HCT116 (cell line): ENCODE data around the gene F11. TPM values are rescaled to one million over a fixed set of nuclear protein-coding genes. Genes with fewer than 3 reads are reported as not detected.

Experiments used
- ATAC-seq: fragments of 200-7000 bp; cut with Tn5 transposase; 2 replicates; pipeline ENCODE4 v1.9.1; 2020; ENCODE audit warnings: mild to moderate bottlenecking, moderate library complexity
- BruUV-seq: library from RNA; stranded (reverse); fragments of 400-500 nt; replicated peaks from 2 replicates; lab custom pipeline; 2021; lab: Mats Ljungman, UMichigan
- CTCF ChIA-PET: fragments of 300-600 bp; sonication (Branson Sonifier 250); formaldehyde crosslinking; loops from one replicate; lab custom pipeline; 2021; ENCODE audit warnings: antibody characterized with exemption; lab: Charles Lee
- POLR2A ChIA-PET: fragments of 300-600, 350-600 bp; sonication (Branson Sonifier 250); formaldehyde crosslinking; loops from one replicate; lab custom pipeline; 2021; ENCODE audit warnings: antibody characterized with exemption; lab: Charles Lee
- RAD21 ChIA-PET, 2 experiments: fragments of 300-600 bp; sonication (Branson Sonifier 250); formaldehyde crosslinking; loops; one replicate each; lab custom pipeline; 2023; ENCODE audit warnings: low total read pairs in 2 of 2; ENCODE audit not compliant: uncharacterized antibody in 2 of 2, unreplicated experiment in 2 of 2, low non-redundant PET in 1 of 2; lab: Charles Lee
- DNase-seq: peaks from one replicate; pipeline ENCODE4 v3.0.0-alpha.2; 2010; ENCODE audit warnings: low read depth, low spot score
- H2AFZ ChIP-seq: fragments of 200-600 bp; shearing (Covaris generic), sonication (generic); 2 replicates; pipeline ENCODE4 v1.6.1; 2017; ENCODE audit warnings: low read depth, mixed run types, mixed read lengths, antibody characterized with exemption, low read length; ENCODE audit not compliant: poor library complexity, severe bottlenecking
- H3K27ac ChIP-seq: 2 replicates; pipeline ENCODE4 v1.5.1; 2012; ENCODE audit warnings: low read depth, low read length
- H3K27me3 ChIP-seq: fragments of 200-600 bp; sonication (generic); 2 replicates; pipeline ENCODE4 v1.6.1; 2016; ENCODE audit warnings: mixed run types, low read length, mixed read lengths; ENCODE audit not compliant: insufficient read depth
- H3K36me3 ChIP-seq, 2 experiments: fragments of 200-500 bp in 1 of 2; fragments of 200-600 bp in 1 of 2; sonication (Bioruptor generic) in 1 of 2; sonication (generic) in 1 of 2; 2 replicates each; pipeline versions ENCODE4 v1.5.1 to v1.6.1; 2014 to 2016; ENCODE audit warnings: low read length in 2 of 2, inconsistent platforms in 1 of 2, mixed read lengths in 1 of 2, mixed run types in 1 of 2; ENCODE audit not compliant: insufficient read depth in 2 of 2, control insufficient read depth in 1 of 2
- H3K4me1 ChIP-seq, 2 experiments: fragments of 200-600 bp in 1 of 2; sonication (generic) in 1 of 2; 2 replicates each; pipeline versions ENCODE4 v1.5.1 to v1.6.1; 2012 to 2017; ENCODE audit warnings: low read length in 2 of 2, inconsistent platforms in 1 of 2, mild to moderate bottlenecking in 1 of 2, mixed read lengths in 1 of 2, mixed run types in 1 of 2, moderate library complexity in 1 of 2; ENCODE audit not compliant: insufficient read depth in 2 of 2, control insufficient read depth in 1 of 2
- H3K4me2 ChIP-seq: fragments of 200-600 bp; sonication (generic); 2 replicates; pipeline ENCODE4 v1.6.1; 2017; ENCODE audit warnings: mixed run types, low read length, mixed read lengths
- H3K4me3 ChIP-seq, 2 experiments: fragments of 200-600 bp in 1 of 2; sonication (generic) in 1 of 2; replicated peaks in 1 of 2; 2 replicates each; pipeline ENCODE4 v1.5.1; 2011 to 2016; ENCODE audit warnings: low read length in 2 of 2, control low read depth in 1 of 2, low read depth in 1 of 2, mild to moderate bottlenecking in 1 of 2, mixed read lengths in 1 of 2, mixed run types in 1 of 2
- H3K79me2 ChIP-seq: fragments of 200-600 bp; sonication (generic); 2 replicates; pipeline ENCODE4 v1.6.1; 2017; ENCODE audit warnings: mild to moderate bottlenecking, mixed run types, low read length, moderate library complexity, mixed read lengths; ENCODE audit not compliant: insufficient read depth
- H3K9ac ChIP-seq: fragments of 200-600 bp; sonication (generic); 2 replicates; pipeline ENCODE4 v1.6.1; 2016; ENCODE audit warnings: low read length, mixed read lengths
- H3K9me2 ChIP-seq: fragments of 200-600 bp; sonication (generic), shearing (Covaris generic); 2 replicates; pipeline ENCODE4 v1.6.1; 2017; ENCODE audit warnings: mixed run types, mild to moderate bottlenecking, moderate library complexity; ENCODE audit not compliant: insufficient read depth
- H3K9me3 ChIP-seq, 2 experiments: fragments of 200-500 bp in 1 of 2; fragments of 200-600 bp in 1 of 2; sonication (Bioruptor generic) in 1 of 2; sonication (generic) in 1 of 2; 2 replicates each; pipeline ENCODE4 v1.6.1; 2014 to 2017; ENCODE audit warnings: low read length in 2 of 2, mixed read lengths in 2 of 2, inconsistent platforms in 1 of 2, low read depth in 1 of 2, mild to moderate bottlenecking in 1 of 2, mixed run types in 1 of 2, moderate library complexity in 1 of 2; ENCODE audit not compliant: control insufficient read depth in 1 of 2, insufficient read depth in 1 of 2
- H4K20me1 ChIP-seq: fragments of 200-600 bp; sonication (generic), shearing (Covaris generic); 2 replicates; pipeline ENCODE4 v1.6.1; 2017; ENCODE audit warnings: mixed run types, mild to moderate bottlenecking, moderate library complexity; ENCODE audit not compliant: insufficient read depth
- CBX3 ChIP-seq: IDR thresholded peaks from 2 replicates; pipeline ENCODE4 v1.6.1; 2012; ENCODE audit warnings: low read depth
- CEBPB ChIP-seq: IDR thresholded peaks from 2 replicates; pipeline ENCODE4 v1.6.1; 2012; ENCODE audit warnings: low read depth
- CTCF ChIP-seq, 3 experiments: fragments of 200-600 bp in 1 of 3; sonication (generic) in 1 of 3; IDR thresholded peaks in 2 of 3; conservative IDR thresholded peaks in 1 of 3; 2 replicates each; pipeline ENCODE4 v1.5.1; 2012 to 2017; ENCODE audit warnings: low read depth in 2 of 3, low read length in 2 of 3, antibody characterized with exemption in 1 of 3, borderline replicate concordance in 1 of 3, control low read depth in 1 of 3, mild to moderate bottlenecking in 1 of 3, mixed read lengths in 1 of 3, mixed run types in 1 of 3, moderate library complexity in 1 of 3; ENCODE audit not compliant: insufficient read depth in 1 of 3
- EGR1 ChIP-seq: IDR thresholded peaks from 2 replicates; pipeline ENCODE4 v1.6.1; 2012; ENCODE audit warnings: low read depth
- ELF1 ChIP-seq: IDR thresholded peaks from 2 replicates; pipeline ENCODE4 v1.6.1; 2012; ENCODE audit warnings: low read depth, borderline replicate concordance
- EZH2phosphoT487 ChIP-seq: fragments of 200-600 bp; IDR thresholded peaks from 2 replicates; pipeline ENCODE4 v1.6.1; 2018; ENCODE audit warnings: antibody characterized with exemption, borderline replicate concordance
- FOSL1 ChIP-seq: IDR thresholded peaks from 2 replicates; pipeline ENCODE4 v1.6.1; 2012; ENCODE audit warnings: low read depth
- MAX ChIP-seq: IDR thresholded peaks from 2 replicates; pipeline ENCODE4 v1.6.1; 2012
- POLR2A ChIP-seq: IDR thresholded peaks from 2 replicates; pipeline ENCODE4 v1.7.0; 2011; ENCODE audit warnings: borderline replicate concordance; ENCODE audit not compliant: insufficient read depth, insufficient read length; ENCODE audit errors: extremely low read depth
- POLR2AphosphoS5 ChIP-seq: IDR thresholded peaks from 2 replicates; pipeline ENCODE4 v1.6.1; 2011; ENCODE audit warnings: mild to moderate bottlenecking, low read depth, low read length, moderate library complexity
- RAD21 ChIP-seq: IDR thresholded peaks from 2 replicates; pipeline ENCODE4 v1.6.1; 2012; ENCODE audit warnings: low read depth, mild to moderate bottlenecking
- REST ChIP-seq: IDR thresholded peaks from 2 replicates; pipeline ENCODE4 v1.6.1; 2012; ENCODE audit warnings: low read depth
- SIN3A ChIP-seq: IDR thresholded peaks from 2 replicates; pipeline ENCODE4 v1.6.1; 2012; ENCODE audit warnings: low read depth
- SP1 ChIP-seq: IDR thresholded peaks from 2 replicates; pipeline ENCODE4 v1.6.1; 2012; ENCODE audit warnings: low read depth
- SRF ChIP-seq: IDR thresholded peaks from 2 replicates; pipeline ENCODE4 v1.6.1; 2012; ENCODE audit warnings: low read depth
- YY1 ChIP-seq: IDR thresholded peaks from 2 replicates; pipeline ENCODE4 v1.6.1; 2011; ENCODE audit warnings: low read length, low read depth, moderate library complexity, mild to moderate bottlenecking; ENCODE audit not compliant: insufficient replicate concordance; ENCODE audit errors: extremely low read depth
- ZBTB33 ChIP-seq: IDR thresholded peaks from 2 replicates; pipeline ENCODE4 v1.6.1; 2011; ENCODE audit warnings: mild to moderate bottlenecking, low read length, moderate library complexity; ENCODE audit not compliant: insufficient replicate concordance; ENCODE audit errors: extremely low read depth
- ZFX ChIP-seq: fragments of 450-650 bp; IDR thresholded peaks from 2 replicates; pipeline ENCODE4 v1.6.1; 2017
- intact Hi-C: fragments of 100-400 bp; cut with micrococcal nuclease; formaldehyde crosslinking; loops from 2 replicates; pipeline ENCODE4 v1.10.0; 2022
- total RNA-seq: library from RNA; stranded (reverse); gene quantifications from one replicate; pipeline ENCODE4 v1.2.1, GENCODE V29; 2021; ENCODE audit not compliant: unreplicated experiment

F11 gene
- total RNA-seq, 1 experiment from 2014 or later = not detected

GRCh38 chr4:186255122-186255521, 10.9 kb upstream of the F11 start:
- Histone ChIP-seq H2AFZ (no peak overlapping the region), H3K27me3 (0 out of 2 replicates have a peak, but pooled peaks cover 5% of the 10 kb centered on the region), H3K36me3 (no peaks in the 10 kb centered on the region), H3K9me2 (no peaks in the 10 kb centered on the region), H3K9ac (no peak overlapping the region), H3K4me2 (no peak overlapping the region), H3K79me2 (no peaks in the 10 kb centered on the region), H3K9me3 (no peaks in the 10 kb centered on the region), H3K27ac (no peak overlapping the region), H4K20me1 (no peaks in the 10 kb centered on the region), H3K4me1 (no peaks in the 10 kb centered on the region), H3K4me3 (no peak overlapping the region)
- intact Hi-C loops = no loop called here
- POLR2A ChIA-PET = no interaction called here
- DNase-seq (no peak), ATAC-seq (no peak)
- RAD21 ChIA-PET = no interaction called here
- TF ChIP-seq CBX3 (no peak), CTCF (IDR thresholded peaks at IDR 0.05 in 2 of 3, conservative IDR thresholded peaks at IDR 0.05 in 1 of 3; ENCODE audit: borderline replicate concordance in 1 of 3, insufficient read depth in 1 of 3, low read depth in 2 of 3, low read length in 2 of 3) (no peak), RAD21 (no peak), CEBPB (no peak), POLR2A (no peak), SRF (no peak), MAX (no peak), ELF1 (no peak), EGR1 (no peak), YY1 (no peak), EZH2phosphoT487 (no peak), ZBTB33 (no peak), POLR2AphosphoS5 (no peak), FOSL1 (no peak), SIN3A (no peak), SP1 (no peak), ZFX (no peak), REST (no peak)
- BruUV-seq = no TSS peak
- CTCF ChIA-PET = no interaction called here
